ENCODE data around the gene NXPH4. TPM values are rescaled to one million over a fixed set of nuclear protein-coding genes. Genes with fewer than 3 reads are reported as not detected.
A peak's percentile ranks its signal among the peaks of the same experiment; 100 is the strongest.

Gene NXPH4
- total RNA-seq, 1 experiment from 2014 or later = 2.2 TPM

DNA sequence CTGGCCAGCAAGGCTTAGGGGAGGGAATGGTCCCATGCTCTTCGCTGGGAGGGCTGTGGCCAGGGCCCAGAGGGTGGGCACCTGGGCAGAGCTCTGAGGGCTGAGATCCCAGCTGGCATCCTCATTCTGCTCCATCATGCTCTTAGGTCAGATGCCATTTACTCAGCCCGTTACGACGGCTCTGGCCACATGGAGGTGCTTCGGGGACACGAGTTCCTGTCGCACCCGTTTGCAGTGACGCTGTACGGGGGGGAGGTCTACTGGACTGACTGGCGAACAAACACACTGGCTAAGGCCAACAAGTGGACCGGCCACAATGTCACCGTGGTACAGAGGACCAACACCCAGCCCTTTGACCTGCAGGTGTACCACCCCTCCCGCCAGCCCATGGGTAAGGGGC lies 38.4 kb upstream of the NXPH4 start:
- Histone ChIP-seq H3K36me3 (replicated peaks; ENCODE audit: control insufficient read depth, insufficient read depth, low read length) (peaks cover 65% of the 10 kb centered on the region), H3K4me3 (ENCODE audit: insufficient read depth, low read depth, low read length) (no peak overlapping the region), H3K27me3 (ENCODE audit: control insufficient read depth, insufficient read depth, low read length) (no peaks in the 10 kb centered on the region)
- DNase-seq = no peak

- Histone ChIP-seq H3K36me3 (replicated peaks; ENCODE audit: control insufficient read depth, insufficient read depth, low read length) (peaks cover 69% of the 10 kb centered on the region), H3K27me3 (ENCODE audit: control insufficient read depth, insufficient read depth, low read length) (no peaks in the 10 kb centered on the region), H3K4me3 (ENCODE audit: insufficient read depth, low read depth, low read length) (no peak overlapping the region)
- DNase-seq = no peak
These were observed 37.1 kb upstream of the NXPH4 start for GRCh38 chr12:57179331-57180086.

GRCh38 chr12:57180321-57180989 lies 36.1 kb upstream of the NXPH4 start:
- H3K27me3 ChIP-seq (ENCODE audit: control insufficient read depth, insufficient read depth, low read length) = no peaks in the 10 kb centered on the region
- H3K4me3 ChIP-seq (ENCODE audit: insufficient read depth, low read depth, low read length) = no peak overlapping the region
- peaks cover 75% of the 10 kb centered on the region for H3K36me3 ChIP-seq (replicated peaks; ENCODE audit: control insufficient read depth, insufficient read depth, low read length)
- no peak for DNase-seq

- DNase-seq = no peak
- H3K36me3 ChIP-seq (replicated peaks; ENCODE audit: control insufficient read depth, insufficient read depth, low read length) = peaks cover 78% of the 10 kb centered on the region
- H3K27me3 ChIP-seq (ENCODE audit: control insufficient read depth, insufficient read depth, low read length) = no peaks in the 10 kb centered on the region
- H3K4me3 ChIP-seq (ENCODE audit: insufficient read depth, low read depth, low read length) = no peak overlapping the region
These were observed 35.5 kb upstream of the NXPH4 start for GRCh38 chr12:57181072-57181471.

GRCh38 chr12:57181561-57182155 lies 34.9 kb upstream of the NXPH4 start:
- Histone ChIP-seq H3K27me3 (ENCODE audit: control insufficient read depth, insufficient read depth, low read length) (no peaks in the 10 kb centered on the region), H3K4me3 (ENCODE audit: insufficient read depth, low read depth, low read length) (no peak overlapping the region), H3K36me3 (replicated peaks; ENCODE audit: control insufficient read depth, insufficient read depth, low read length) (peaks cover 78% of the 10 kb centered on the region)
- DNase-seq = no peak

DNA sequence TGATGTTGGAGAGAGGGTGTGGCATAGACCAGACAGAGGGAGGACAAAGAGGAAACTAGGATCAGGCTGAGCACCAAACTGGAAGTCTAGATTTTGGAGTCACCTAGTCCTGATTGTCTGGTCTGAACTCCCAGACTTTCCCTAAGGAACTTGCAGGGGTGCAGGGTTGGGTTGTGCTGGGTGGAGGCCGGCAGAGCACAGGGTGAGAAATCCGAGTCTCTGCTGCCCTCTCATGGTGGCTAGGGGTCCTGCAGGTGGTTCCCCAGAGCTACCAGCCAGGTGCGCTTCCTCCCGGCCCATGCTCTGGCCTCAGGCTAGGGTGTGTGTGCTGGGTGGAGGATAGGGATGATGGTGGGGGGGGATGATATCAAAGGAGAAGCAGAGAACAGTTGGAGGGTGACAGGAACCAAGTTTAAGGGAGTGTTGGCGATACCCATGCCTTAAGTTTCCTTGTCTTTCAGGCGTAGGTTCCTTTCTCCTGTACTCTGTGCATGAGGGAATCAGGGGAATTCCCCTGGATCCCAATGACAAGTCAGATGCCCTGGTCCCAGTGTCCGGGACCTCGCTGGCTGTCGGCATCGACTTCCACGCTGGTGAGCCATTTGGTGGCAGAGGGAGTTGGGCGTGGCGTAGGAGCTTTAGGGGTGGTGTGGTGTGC lies 33.5 kb upstream of the NXPH4 start:
- H3K4me3 ChIP-seq (ENCODE audit: insufficient read depth, low read depth, low read length) = no peak overlapping the region
- DNase-seq = peak; percentile 99
- peaks cover 84% of the 10 kb centered on the region for H3K36me3 ChIP-seq (replicated peaks; ENCODE audit: control insufficient read depth, insufficient read depth, low read length)
- no peaks in the 10 kb centered on the region for H3K27me3 ChIP-seq (ENCODE audit: control insufficient read depth, insufficient read depth, low read length)

DNA sequence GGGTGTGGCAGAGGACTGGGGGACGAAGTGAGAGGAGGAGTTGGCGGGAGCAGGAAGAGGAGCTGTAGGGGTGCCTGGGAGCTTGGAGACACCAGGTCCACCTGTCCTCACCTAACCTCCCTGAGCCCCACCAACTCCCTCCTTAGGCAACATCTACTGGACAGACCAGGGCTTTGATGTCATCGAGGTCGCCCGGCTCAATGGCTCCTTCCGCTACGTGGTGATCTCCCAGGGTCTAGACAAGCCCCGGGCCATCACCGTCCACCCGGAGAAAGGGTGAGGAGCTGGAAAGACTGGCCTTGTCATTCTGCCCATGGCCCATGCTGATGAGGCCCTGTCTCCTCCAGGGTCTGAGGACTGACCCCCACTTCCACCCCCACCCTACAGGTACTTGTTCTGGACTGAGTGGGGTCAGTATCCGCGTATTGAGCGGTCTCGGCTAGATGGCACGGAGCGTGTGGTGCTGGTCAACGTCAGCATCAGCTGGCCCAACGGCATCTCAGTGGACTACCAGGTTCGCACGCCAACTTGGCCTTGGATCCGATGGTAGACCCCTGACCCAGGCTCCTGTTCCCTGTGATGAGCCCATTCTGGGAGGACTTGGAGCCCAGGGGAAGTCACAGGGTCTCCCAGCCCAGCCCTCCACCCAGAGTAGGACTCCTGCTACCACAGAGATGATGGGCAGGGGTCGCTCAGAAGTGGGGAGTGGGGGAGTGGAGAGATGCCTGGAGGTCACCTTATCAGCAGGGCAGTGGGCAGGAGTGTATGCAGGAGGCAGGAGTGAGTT lies 32.5 kb upstream of the NXPH4 start:
- Histone ChIP-seq H3K4me3 (ENCODE audit: insufficient read depth, low read depth, low read length) (no peak overlapping the region), H3K27me3 (ENCODE audit: control insufficient read depth, insufficient read depth, low read length) (no peaks in the 10 kb centered on the region), H3K36me3 (replicated peaks; ENCODE audit: control insufficient read depth, insufficient read depth, low read length) (peaks cover 81% of the 10 kb centered on the region)
- DNase-seq = no peak

GRCh38 chr12:57185403-57185802 lies 31.2 kb upstream of the NXPH4 start:
- Histone ChIP-seq H3K4me3 (ENCODE audit: insufficient read depth, low read depth, low read length) (no peak overlapping the region), H3K36me3 (replicated peaks; ENCODE audit: control insufficient read depth, insufficient read depth, low read length) (peaks cover 76% of the 10 kb centered on the region), H3K27me3 (ENCODE audit: control insufficient read depth, insufficient read depth, low read length) (no peaks in the 10 kb centered on the region)
- no peak for DNase-seq

- no peak for DNase-seq
- Histone ChIP-seq H3K4me3 (ENCODE audit: insufficient read depth, low read depth, low read length) (no peak overlapping the region), H3K27me3 (ENCODE audit: control insufficient read depth, insufficient read depth, low read length) (no peaks in the 10 kb centered on the region), H3K36me3 (replicated peaks; ENCODE audit: control insufficient read depth, insufficient read depth, low read length) (peaks cover 73% of the 10 kb centered on the region)
These were observed 30.6 kb upstream of the NXPH4 start for GRCh38 chr12:57185906-57186508.

- Histone ChIP-seq H3K27me3 (ENCODE audit: control insufficient read depth, insufficient read depth, low read length) (no peaks in the 10 kb centered on the region), H3K36me3 (replicated peaks; ENCODE audit: control insufficient read depth, insufficient read depth, low read length) (peaks cover 77% of the 10 kb centered on the region), H3K4me3 (ENCODE audit: insufficient read depth, low read depth, low read length) (no peak overlapping the region)
- DNase-seq = no peak
These were observed 29.1 kb upstream of the NXPH4 start for GRCh38 chr12:57187222-57188089.

GRCh38 chr12:57188090-57188425 lies 28.5 kb upstream of the NXPH4 start:
- Histone ChIP-seq H3K27me3 (ENCODE audit: control insufficient read depth, insufficient read depth, low read length) (no peaks in the 10 kb centered on the region), H3K36me3 (replicated peaks; ENCODE audit: control insufficient read depth, insufficient read depth, low read length) (peaks cover 79% of the 10 kb centered on the region)

DNA sequence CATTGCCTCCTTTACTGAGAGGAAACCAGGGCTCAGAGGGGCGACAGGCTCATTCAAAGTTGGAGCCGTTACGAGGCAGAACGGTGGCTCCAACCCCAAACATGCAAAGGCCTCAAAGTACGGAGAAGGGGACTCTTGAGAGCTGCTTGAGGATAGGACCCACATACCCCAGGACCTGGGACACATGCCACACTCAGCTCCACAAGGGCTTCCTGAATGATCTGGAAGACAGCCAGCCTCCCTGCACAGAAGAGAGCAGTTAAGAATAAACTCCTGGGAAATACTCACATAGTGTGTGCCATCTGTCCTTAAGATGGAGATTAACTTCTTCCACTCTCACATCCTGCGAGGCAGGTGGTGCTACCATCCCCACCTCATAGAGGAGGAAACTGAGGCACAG lies 26.6 kb upstream of the NXPH4 start:
- no peak for DNase-seq
- peaks cover 75% of the 10 kb centered on the region for H3K36me3 ChIP-seq (replicated peaks; ENCODE audit: control insufficient read depth, insufficient read depth, low read length)
- H3K4me3 ChIP-seq (ENCODE audit: insufficient read depth, low read depth, low read length) = no peak overlapping the region
- no peaks in the 10 kb centered on the region for H3K27me3 ChIP-seq (ENCODE audit: control insufficient read depth, insufficient read depth, low read length)

More at GRCh38 chr12:57188090-57188425, 28.5 kb upstream of the NXPH4 start:
- no peak overlapping the region for H3K4me3 ChIP-seq (ENCODE audit: insufficient read depth, low read depth, low read length)
- DNase-seq = no peak

DNA sequence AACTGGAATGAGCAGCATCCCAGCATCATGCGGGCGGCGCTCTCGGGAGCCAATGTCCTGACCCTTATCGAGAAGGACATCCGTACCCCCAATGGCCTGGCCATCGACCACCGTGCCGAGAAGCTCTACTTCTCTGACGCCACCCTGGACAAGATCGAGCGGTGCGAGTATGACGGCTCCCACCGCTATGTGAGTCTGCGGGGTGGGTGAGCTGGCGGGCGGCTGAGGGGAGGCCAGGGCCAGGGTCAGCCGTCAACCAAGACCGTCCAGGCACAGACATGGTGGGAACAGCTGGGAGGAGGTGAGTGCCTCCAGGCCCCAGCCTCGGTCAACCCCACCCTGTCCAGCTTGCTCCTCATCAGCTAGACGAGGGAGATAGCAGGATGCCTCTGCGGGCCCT lies 25.8 kb upstream of the NXPH4 start:
- DNase-seq = no peak
- H3K4me3 ChIP-seq (ENCODE audit: insufficient read depth, low read depth, low read length) = no peak overlapping the region
- peaks cover 77% of the 10 kb centered on the region for H3K36me3 ChIP-seq (replicated peaks; ENCODE audit: control insufficient read depth, insufficient read depth, low read length)
- H3K27me3 ChIP-seq (ENCODE audit: control insufficient read depth, insufficient read depth, low read length) = no peaks in the 10 kb centered on the region

Measured in H7 (cell line).